ENCODE data around the gene LRIG1. TPM values are rescaled to one million over a fixed set of nuclear protein-coding genes. Genes with fewer than 3 reads are reported as not detected.

Gene LRIG1
- total and polyA plus RNA-seq, 9 of the 15 experiments (the other 6 are each of a cell fraction or from before 2014, with no cell fraction given), result 0.05 to 0.38 (median 0.13) TPM; not detected in 3

DNA sequence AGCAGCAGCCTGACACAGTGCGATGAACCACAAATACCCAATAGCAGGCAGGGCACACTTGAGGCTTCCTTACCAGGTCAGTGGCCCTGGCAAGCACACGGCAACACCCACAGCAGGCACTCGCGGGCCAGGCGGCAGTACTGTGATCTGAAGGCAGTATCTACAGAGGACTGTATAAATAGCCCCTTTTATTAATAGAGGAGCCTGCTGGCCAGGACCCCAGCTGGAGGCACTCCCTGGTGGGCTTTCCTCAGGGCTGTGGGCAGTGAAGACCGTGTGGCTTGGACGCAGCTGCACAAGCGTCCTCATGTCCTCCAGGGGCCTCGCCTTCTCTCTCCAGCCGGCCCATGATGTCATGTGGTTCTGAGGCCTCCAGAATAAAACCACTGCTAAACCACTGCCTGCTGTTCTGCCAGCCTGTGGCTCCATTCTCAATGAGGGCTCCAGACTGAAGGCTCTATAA lies 44.1 kb downstream of the LRIG1 start:
- H3K9ac ChIP-seq (ENCODE audit: insufficient read depth in 1 of 2, low read depth in 2 of 2, low read length in 2 of 2), result no peak overlapping the region
- no peaks in the 10 kb centered on the region for H4K20me1 ChIP-seq (replicated peaks; ENCODE audit: control insufficient read depth, insufficient read depth, low read length)
- no peak overlapping the region for H3K4me2 ChIP-seq (ENCODE audit: insufficient read depth, low read length)
- BruUV-seq (replicated peaks), result no TSS peak
- no peak for ATAC-seq
- H3K9me3 ChIP-seq (replicated peaks; ENCODE audit: control insufficient read depth, insufficient read depth, low read depth, low read length), result no peaks in the 10 kb centered on the region
- ChIA-PET POLR2A (no interaction called here), CTCF (ENCODE audit: low intra/inter-chr PET ratio) (no interaction called here)
- H3K4me3 ChIP-seq, result no peak overlapping the region
- no peak overlapping the region for H3K27ac ChIP-seq (ENCODE audit: extremely low read depth, low read depth, low read length)
- FAIRE-seq, result no peak
- no peaks in the 10 kb centered on the region for H3K4me1 ChIP-seq (replicated peaks in 1 of 2; ENCODE audit: control insufficient read depth in 2 of 2, insufficient read depth in 2 of 2, low read length in 2 of 2)
- no peak overlapping the region for H2AFZ ChIP-seq (ENCODE audit: low read depth, low read length)
- intact Hi-C loops (cut with micrococcal nuclease) (no loop called here), in situ Hi-C loops (cut with MboI) (no loop called here)
- H3K27me3 ChIP-seq (ENCODE audit: control insufficient read depth in 2 of 2, insufficient read depth in 2 of 2, low read length in 2 of 2), result peaks cover 2 to 21% of the 10 kb centered on the region in 2 experiments; a peak in 4 of 5 replicates
- DNase-seq (ENCODE audit: extremely low read depth in 1 of 4, low spot score in 3 of 4), result no peak
- no peaks in the 10 kb centered on the region for H3K9me1 ChIP-seq (ENCODE audit: control insufficient read depth, insufficient read depth, low read length)
- WGBS (ENCODE audit: insufficient coverage, low coverage, missing lambda C conversion rate), result 0% methylated on average over 10 of the region's 10 CpGs
- H3K36me3 ChIP-seq (ENCODE audit: control insufficient read depth, insufficient read depth, low read length), result no peaks in the 10 kb centered on the region
- H3K79me2 ChIP-seq (ENCODE audit: control insufficient read depth, insufficient read depth, low read length), result no peaks in the 10 kb centered on the region
- TF ChIP-seq POLR2B (IDR thresholded peaks at IDR 0.05; ENCODE audit: low read depth, partially characterized antibody) (no peak), EP300 (IDR thresholded peaks at IDR 0.05; ENCODE audit: low read length) (no peak), ZNF444 (CRISPR knock-in tag; IDR thresholded peaks at IDR 0.05) (no peak), ARHGAP35 (IDR thresholded peaks at IDR 0.05; ENCODE audit: partially characterized antibody) (no peak), SMAD4 (CRISPR knock-in tag; conservative IDR thresholded peaks at IDR 0.05) (no peak), POU5F1 (IDR thresholded peaks at IDR 0.05; ENCODE audit: borderline replicate concordance, low read depth, low read length, partially characterized antibody) (no peak)
- TF ChIP-seq, protein P1, sequence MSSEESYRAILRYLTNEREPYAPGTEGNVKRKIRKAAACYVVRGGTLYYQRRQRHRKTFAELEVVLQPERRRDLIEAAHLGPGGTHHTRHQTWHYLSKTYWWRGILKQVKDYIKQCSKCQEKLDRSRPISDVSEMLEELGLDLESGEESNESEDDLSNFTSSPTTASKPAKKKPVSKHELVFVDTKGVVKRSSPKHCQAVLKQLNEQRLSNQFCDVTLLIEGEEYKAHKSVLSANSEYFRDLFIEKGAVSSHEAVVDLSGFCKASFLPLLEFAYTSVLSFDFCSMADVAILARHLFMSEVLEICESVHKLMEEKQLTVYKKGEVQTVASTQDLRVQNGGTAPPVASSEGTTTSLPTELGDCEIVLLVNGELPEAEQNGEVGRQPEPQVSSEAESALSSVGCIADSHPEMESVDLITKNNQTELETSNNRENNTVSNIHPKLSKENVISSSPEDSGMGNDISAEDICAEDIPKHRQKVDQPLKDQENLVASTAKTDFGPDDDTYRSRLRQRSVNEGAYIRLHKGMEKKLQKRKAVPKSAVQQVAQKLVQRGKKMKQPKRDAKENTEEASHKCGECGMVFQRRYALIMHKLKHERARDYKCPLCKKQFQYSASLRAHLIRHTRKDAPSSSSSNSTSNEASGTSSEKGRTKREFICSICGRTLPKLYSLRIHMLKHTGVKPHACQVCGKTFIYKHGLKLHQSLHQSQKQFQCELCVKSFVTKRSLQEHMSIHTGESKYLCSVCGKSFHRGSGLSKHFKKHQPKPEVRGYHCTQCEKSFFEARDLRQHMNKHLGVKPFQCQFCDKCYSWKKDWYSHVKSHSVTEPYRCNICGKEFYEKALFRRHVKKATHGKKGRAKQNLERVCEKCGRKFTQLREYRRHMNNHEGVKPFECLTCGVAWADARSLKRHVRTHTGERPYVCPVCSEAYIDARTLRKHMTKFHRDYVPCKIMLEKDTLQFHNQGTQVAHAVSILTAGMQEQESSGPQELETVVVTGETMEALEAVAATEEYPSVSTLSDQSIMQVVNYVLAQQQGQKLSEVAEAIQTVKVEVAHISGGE (CRISPR knock-in tag; IDR thresholded peaks at IDR 0.05), result no peak
- TF ChIP-seq, protein P2, sequence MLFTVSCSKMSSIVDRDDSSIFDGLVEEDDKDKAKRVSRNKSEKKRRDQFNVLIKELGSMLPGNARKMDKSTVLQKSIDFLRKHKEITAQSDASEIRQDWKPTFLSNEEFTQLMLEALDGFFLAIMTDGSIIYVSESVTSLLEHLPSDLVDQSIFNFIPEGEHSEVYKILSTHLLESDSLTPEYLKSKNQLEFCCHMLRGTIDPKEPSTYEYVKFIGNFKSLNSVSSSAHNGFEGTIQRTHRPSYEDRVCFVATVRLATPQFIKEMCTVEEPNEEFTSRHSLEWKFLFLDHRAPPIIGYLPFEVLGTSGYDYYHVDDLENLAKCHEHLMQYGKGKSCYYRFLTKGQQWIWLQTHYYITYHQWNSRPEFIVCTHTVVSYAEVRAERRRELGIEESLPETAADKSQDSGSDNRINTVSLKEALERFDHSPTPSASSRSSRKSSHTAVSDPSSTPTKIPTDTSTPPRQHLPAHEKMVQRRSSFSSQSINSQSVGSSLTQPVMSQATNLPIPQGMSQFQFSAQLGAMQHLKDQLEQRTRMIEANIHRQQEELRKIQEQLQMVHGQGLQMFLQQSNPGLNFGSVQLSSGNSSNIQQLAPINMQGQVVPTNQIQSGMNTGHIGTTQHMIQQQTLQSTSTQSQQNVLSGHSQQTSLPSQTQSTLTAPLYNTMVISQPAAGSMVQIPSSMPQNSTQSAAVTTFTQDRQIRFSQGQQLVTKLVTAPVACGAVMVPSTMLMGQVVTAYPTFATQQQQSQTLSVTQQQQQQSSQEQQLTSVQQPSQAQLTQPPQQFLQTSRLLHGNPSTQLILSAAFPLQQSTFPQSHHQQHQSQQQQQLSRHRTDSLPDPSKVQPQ (CRISPR knock-in tag; IDR thresholded peaks at IDR 0.05; ENCODE audit: borderline replicate concordance), result no peak
